ENCODE results near the gene RENBP.

Gene RENBP

GRCh38 chrX:153953342-153953830 is 8.9 kb upstream of the RENBP start:
- ChIA-PET POLR2A (no interaction called here), CTCF (interaction anchor here (0.8 to 10.9 kb wide), 5 partner anchors 8 to 189 kb away, joined by 3 to 230 read pairs (median 84); partner anchors contain the start of genes ARHGAP4, PLXNB3 and RENBP)
- H3K4me3 ChIP-seq (ENCODE audit: low read depth, low read length) = no peak overlapping the region
- peak; percentile 88 for TF ChIP-seq CTCF (IDR thresholded peaks at IDR 0.05; ENCODE audit: insufficient read depth, low read length, missing control alignments)
- DNase-seq (ENCODE audit: low read depth, low spot score) = no peak

- ChIA-PET POLR2A (no interaction called here), CTCF (interaction anchor here (0.8 to 10.9 kb wide), 7 partner anchors 13 to 205 kb away, joined by 3 to 230 read pairs (median 3); partner anchors contain the start of genes ARHGAP4, HCFC1 and PLXNB3)
- no peak overlapping the region for H3K4me3 ChIP-seq (ENCODE audit: low read depth, low read length)
- DNase-seq (ENCODE audit: low read depth, low spot score) = no peak
- TF ChIP-seq CTCF (IDR thresholded peaks at IDR 0.05; ENCODE audit: insufficient read depth, low read length, missing control alignments) = no peak
These were observed 8.1 kb upstream of the RENBP start for GRCh38 chrX:153952373-153953026.

- POLR2A ChIA-PET = interaction anchor here (1.0 kb wide), 1 partner anchor 15 kb away, joined by 4 read pairs; no protein-coding TSS in a partner anchor
- no peak overlapping the region for H3K4me3 ChIP-seq (ENCODE audit: low read depth, low read length)
- CTCF ChIA-PET = interaction anchor here (0.8 to 10.9 kb wide), 9 partner anchors 12 to 397 kb away, joined by 3 to 230 read pairs (median 3); partner anchors contain the start of genes ARHGAP4, HCFC1 and PLXNB3
- DNase-seq (ENCODE audit: low read depth, low spot score) = no peak
- no peak for TF ChIP-seq CTCF (IDR thresholded peaks at IDR 0.05; ENCODE audit: insufficient read depth, low read length, missing control alignments)
These were observed 7.4 kb upstream of the RENBP start for GRCh38 chrX:153951683-153952372.

- TF ChIP-seq CTCF (IDR thresholded peaks at IDR 0.05; ENCODE audit: insufficient read depth, low read length, missing control alignments) = no peak
- DNase-seq (ENCODE audit: low read depth, low spot score) = no peak
- ChIA-PET CTCF (interaction anchor here (0.8 to 10.9 kb wide), 11 partner anchors 8 to 395 kb away, joined by 3 to 230 read pairs (median 4); partner anchors contain the start of genes ARHGAP4, NAA10 and PLXNB3), POLR2A (no interaction called here)
- H3K4me3 ChIP-seq (ENCODE audit: low read depth, low read length) = no peak overlapping the region
These were observed 5.7 kb upstream of the RENBP start for GRCh38 chrX:153950127-153950526.

GRCh38 chrX:153948847-153949805 is 4.7 kb upstream of the RENBP start:
- ChIA-PET POLR2A (no interaction called here), CTCF (interaction anchor here (1.0 to 10.9 kb wide), 11 partner anchors 8 to 1007 kb away, joined by 3 to 230 read pairs (median 13); partner anchors contain the start of genes ARHGAP4, NAA10 and PLXNB3)
- TF ChIP-seq CTCF (IDR thresholded peaks at IDR 0.05; ENCODE audit: insufficient read depth, low read length, missing control alignments) = no peak

More at GRCh38 chrX:153948847-153949805, 4.7 kb upstream of the RENBP start:
- H3K4me3 ChIP-seq (ENCODE audit: low read depth, low read length) = no peak overlapping the region
- no peak for DNase-seq (ENCODE audit: low read depth, low spot score)

All from AG04449 (cell line).